HG02642 (cell line): ENCODE data around the gene WDR82.
A peak's percentile ranks its signal among the peaks of the same experiment; 100 is the strongest.
"Not testable (repeated sequence)": the region's sequence is repeated elsewhere in the genome, so short reads cannot be mapped to it uniquely, and the experiment has no call there.

Experiments used
- ATAC-seq: cut with Tn5 transposase; IDR thresholded peaks from one replicate; pipeline ENCODE4 v1.9.1; 2021; ENCODE audit warnings: mild to moderate bottlenecking; ENCODE audit not compliant: unreplicated experiment, poor library complexity

The WDR82 gene

DNA sequence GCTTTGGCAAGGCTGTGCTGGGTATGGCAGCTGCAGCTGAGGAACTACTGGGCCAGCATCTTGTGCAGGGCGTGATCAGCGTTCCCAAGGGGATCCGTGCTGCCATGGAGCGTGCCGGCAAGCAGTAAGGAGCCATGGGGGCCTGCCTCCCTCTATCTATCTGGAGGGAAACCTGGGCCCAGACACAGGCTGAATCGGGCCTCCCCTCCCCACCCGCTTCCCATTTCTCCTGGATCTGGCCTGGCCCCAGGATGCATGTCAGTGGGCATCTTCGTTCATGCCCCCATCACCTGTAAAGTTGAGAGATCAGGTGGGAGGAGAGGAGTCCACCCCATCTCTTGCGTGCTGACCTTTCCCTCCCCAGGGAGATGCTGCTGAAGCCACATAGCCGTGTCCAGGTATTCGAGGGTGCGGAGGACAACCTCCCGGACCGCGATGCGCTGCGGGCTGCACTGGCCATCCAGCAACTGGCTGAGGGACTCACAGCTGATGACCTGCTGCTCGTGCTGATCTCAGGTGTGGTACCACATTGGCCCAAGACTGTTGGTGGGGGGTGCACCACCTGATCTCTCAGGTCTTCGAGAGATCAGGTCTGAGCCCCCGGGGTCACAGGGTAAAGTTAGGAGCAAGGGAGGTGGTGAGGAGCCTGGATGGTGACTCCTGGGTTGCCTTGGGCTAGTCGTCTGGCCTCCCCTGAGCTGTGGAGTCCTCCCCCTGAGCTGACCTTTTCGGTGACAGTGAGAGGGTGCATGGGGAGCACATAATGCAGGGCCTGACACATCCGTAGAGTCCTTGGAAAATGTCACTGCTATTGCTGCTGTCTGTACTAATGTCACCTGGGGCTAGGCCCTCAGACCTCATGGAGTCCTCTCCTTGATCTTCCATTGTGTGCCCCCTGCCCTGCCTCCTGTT, 12.4 kb upstream of the WDR82 start:
- no peak for ATAC-seq

GRCh38 chr3:52289747-52290595, 11.5 kb upstream of the WDR82 start:
- ATAC-seq: no peak

DNA sequence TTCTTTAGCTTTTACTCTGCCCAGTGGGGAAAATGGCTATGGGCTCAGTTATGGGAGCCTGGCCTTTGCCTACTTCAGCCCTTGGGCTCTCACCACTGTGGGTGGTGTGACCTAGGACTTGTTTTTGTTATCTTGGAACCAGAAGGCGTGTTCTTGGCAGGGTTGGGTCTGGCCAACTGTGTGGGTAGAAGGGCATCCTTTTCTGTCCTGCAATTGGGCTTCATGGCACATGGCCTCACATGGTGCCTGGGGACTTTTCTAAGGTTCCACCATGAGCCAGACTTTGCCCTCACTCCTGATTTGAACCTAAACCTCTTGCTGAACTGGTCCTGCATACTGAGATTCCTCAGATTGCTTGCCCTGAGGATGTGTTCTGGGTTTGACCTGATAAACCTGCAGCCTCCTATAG, 10.9 kb upstream of the WDR82 start:
- no peak for ATAC-seq

DNA sequence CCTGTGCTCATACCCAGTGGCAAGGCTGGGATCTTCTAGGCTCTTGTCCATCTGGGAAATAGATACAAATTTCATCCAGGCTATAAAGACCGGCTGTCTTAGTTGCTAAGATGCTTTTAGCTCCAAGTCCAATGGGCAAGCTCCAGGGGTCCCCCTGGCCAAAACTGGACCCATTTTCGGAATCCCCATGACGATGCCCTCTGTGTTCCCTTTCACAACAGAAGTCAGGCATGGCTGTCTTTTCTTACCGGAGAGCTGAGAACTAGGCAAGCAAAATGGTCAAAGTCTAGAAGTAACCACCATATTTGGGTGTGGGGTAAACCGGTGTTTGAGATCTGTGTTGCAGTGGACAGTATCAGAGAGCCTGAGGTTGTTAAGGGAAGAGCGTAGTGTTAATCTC, 10.2 kb upstream of the WDR82 start:
- no peak for ATAC-seq

DNA sequence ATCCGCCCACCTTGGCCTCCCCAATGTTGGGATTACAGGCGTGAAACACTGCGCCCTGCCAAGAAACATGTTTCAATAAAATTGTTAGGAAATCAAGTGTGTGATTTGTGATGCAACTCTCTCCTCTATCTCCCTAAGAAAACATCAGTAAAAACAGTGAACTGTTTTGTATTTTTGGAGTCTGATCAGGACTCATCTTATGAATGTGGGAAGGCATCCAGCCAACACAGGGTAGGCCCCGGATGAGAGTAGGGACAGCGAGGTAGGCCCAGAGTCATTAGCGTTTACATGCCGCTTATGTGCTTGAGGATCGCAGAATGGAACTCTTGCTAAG, 8.3 kb upstream of the WDR82 start:
- no peak for ATAC-seq

DNA sequence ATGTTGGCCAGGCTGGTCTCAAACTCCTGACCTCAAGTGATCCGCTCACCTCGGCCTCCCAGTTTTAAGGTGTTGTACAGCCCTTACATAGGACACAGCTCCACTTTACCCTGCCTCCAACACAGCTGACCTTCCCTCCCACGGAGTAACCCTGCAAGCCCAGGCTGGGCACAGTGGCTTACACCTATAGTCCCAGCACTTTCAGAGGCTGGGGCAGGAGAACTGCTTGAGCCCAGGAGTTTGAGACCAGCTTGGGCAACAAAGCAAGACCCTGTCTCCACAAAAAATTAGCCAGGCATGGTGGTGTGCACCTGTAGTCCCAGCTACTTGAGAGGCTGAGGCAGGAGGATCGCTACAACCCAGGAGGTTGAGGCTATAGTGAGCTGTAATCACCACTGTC, 5.6 kb upstream of the WDR82 start:
- ATAC-seq: not testable (repeated sequence)

GRCh38 chr3:52283306-52283705, 4.9 kb upstream of the WDR82 start:
- ATAC-seq: no peak

- ATAC-seq: no peak
Measured at GRCh38 chr3:52281981-52282801, 3.7 kb upstream of the WDR82 start.

- no peak for ATAC-seq
Measured at GRCh38 chr3:52280050-52280461, 1.6 kb upstream of the WDR82 start.

GRCh38 chr3:52279596-52279995, 1.1 kb upstream of the WDR82 start:
- ATAC-seq: no peak

DNA sequence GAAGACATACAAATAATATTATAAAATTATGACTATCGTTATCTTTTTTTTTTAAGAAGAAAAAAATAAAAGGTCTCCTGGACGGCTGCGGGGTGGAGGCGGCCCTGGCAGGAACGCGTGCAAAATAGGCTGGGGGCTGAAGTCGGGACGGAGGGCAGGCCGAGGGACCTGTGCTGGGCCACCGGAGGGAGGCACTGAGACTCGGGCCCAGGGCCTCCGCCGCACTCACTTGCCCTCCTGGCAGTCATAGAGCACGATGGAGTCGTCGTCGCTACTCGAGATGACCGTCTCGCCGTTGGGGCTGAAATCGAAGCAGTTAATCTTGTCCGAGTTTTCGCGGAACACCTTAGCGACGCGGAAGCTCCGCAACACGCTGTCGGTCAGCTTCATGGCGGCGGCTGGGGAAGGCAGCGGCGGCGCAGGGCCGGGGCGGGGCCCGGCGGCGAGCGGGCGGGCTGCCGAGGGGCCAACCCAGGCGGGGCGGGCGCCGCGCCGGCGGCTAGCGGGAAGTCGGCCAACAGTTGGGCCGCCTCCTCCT, 408 bp downstream of the WDR82 start:
- peak; percentile 76 for ATAC-seq

DNA sequence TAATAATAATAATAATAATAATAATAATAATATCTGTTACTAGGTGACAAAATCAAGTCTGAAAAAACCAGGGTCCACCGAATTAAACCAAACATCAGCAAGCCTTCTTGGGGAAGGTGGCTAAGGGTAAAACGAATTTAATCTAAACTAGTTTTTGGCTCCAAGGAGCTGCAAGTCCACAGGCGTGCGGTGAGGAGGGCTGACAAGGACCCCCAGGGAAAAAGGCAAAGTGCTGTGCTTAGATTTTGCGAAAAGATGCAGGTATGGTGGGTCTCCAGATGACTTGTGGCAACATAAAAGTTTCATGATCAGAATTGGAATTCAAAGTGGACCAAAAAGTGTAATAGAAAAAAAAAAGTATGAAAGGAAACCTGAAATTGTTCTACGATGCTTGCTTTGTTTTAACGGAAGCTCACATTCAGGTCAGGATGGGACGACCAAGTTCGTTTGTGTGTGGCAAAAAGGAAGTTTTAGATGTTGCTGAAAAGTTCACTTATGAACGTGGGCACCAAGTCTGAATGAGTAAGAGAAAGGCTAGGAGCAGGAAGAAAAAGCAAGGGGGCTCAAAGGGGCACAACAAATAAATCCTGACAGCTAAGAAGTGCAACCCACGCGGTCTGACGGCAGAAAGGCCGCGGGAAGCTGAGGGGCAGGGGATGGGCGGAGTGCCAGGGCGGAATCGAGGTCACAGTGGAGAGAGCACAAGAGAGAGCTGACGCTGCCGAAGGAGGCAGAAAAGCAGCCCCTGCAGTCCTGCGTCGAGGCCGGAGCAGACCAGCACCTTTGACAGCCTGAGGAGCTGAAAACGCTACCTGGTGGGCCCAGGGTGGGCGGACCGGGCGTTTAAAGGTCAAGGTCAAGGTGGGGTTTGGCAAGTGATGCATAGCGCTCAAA, 1.1 kb downstream of the WDR82 start:
- peak; percentile 27 for ATAC-seq

DNA sequence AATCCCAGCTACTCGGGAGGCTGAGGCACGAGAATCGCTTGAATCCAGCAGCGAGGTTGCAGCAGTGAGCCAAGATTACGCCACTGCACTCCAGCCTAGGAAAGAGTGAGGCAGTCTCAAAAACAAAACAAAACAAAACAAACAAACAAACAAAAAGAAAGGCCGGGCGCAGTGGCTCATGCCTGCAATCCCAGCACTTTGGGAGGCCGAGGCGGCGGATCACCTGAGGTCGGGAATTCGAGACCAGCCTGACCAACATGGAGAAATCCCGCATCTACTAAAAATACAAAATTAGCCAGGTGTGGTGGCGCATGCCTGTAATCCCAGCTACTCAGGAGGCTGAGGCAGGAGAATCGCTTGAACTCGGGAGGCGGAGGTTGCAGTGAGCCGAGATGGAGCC, 3.7 kb downstream of the WDR82 start:
- ATAC-seq: not testable (repeated sequence)

DNA sequence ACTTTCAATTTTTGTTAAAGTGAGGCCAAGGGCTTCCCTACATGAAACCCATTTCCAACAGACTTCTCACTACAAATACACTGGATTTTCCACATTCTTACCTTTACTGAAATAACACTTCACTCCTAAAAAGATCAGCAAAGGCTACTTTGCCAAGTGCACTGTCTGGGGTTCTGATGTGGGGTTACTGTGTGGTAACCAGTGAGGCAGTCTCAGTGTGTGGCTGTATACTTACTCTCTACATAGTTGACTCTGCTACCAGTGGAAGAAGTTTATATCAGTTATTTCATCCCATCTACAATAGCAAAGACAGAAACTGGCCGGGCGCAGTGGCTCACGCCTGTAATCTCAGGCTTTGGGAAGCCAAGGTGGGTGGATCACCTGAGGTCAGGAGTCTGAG, 5.6 kb downstream of the WDR82 start:
- no peak for ATAC-seq

GRCh38 chr3:52272172-52272571, 6.3 kb downstream of the WDR82 start:
- not testable (repeated sequence) for ATAC-seq

DNA sequence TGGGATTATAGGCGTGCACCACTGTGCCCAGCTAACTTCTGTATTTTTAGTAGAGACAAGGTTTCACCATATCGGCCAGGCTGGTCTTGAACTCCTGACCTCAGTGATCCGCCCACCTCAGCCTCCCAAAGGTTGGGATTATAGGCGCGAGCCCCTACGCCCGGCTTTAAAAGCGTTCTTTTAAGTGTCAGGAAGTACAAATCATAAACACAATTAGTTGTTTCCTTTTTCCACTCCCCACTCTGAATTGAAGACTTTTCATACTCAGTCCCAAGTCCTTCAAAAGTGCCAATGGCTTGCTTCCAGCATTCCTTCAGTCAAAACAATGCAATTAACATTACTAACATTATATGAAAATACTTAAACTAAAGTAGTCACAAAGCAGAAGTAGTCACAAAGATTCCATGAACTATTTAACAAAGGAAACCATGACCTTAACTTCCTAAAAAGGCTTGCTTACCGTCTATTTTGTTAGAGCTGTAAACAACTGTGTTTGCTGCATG, 8.1 kb downstream of the WDR82 start:
- ATAC-seq: no peak

DNA sequence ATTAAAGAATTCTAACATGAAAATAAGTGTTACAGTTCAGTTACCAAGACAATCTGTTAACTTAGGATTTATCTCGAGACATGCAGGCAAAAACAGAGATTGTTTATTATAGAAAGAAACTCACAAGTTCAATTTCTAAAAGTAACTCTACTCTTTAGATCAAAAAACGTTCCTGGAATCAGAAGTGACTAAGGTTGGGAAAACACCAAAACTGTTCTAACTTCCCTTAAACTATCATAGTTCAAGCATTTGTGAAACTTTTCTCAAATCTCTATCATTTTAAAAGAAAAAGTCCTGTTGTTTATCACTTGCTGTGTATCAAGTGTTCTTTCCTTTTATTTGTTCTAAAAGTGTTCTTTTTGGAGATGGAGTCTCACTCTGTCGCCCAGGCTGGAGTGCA, 8.7 kb downstream of the WDR82 start:
- no peak for ATAC-seq

DNA sequence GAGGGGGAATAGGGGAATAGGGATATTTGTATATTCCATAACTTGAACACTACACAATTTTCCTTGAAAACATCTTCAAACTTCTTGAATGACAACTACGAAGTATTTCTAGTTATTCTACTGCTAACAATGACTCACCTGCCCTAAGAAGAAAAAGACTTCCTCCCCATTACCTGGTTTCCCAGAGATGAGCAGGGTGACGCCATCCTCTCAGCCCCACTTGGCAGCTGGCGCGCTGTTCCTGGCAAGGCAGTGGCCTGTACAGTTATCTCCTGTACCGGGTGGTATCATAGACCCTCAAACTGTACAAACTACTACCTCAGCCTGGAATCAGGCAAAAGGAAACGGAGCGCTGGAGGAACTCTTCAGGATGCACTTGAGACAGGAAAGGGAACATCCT, 10.4 kb downstream of the WDR82 start:
- ATAC-seq: no peak

GRCh38 chr3:52265387-52265786, 13.1 kb downstream of the WDR82 start:
- ATAC-seq: no peak
